GM06990 (cell line): ENCODE results near the gene ADGRG7.

Experiments used
- DNase-seq: peaks from one replicate; pipeline ENCODE4 v3.0.0-alpha.2; 2011; ENCODE audit not compliant: insufficient read length; ENCODE audit errors: extremely low read depth
- H3K27me3 ChIP-seq: replicated peaks from 2 replicates; pipeline ENCODE4 v1.6.0; 2011; ENCODE audit warnings: low read length; ENCODE audit not compliant: control insufficient read depth, insufficient read depth
- H3K36me3 ChIP-seq: 2 replicates; pipeline ENCODE4 v1.5.1; 2011; ENCODE audit warnings: low read length; ENCODE audit not compliant: control insufficient read depth, insufficient read depth
- H3K4me3 ChIP-seq: replicated peaks from 2 replicates; pipeline ENCODE4 v1.5.1; 2011; ENCODE audit warnings: low read depth, mild to moderate bottlenecking, control low read depth, low read length
- CTCF ChIP-seq: IDR thresholded peaks from 2 replicates; pipeline ENCODE4 v1.5.1; 2011; ENCODE audit warnings: low read length, control low read depth, mild to moderate bottlenecking, inconsistent platforms; ENCODE audit not compliant: insufficient read depth, poor library complexity, severe bottlenecking

ADGRG7 gene

DNA sequence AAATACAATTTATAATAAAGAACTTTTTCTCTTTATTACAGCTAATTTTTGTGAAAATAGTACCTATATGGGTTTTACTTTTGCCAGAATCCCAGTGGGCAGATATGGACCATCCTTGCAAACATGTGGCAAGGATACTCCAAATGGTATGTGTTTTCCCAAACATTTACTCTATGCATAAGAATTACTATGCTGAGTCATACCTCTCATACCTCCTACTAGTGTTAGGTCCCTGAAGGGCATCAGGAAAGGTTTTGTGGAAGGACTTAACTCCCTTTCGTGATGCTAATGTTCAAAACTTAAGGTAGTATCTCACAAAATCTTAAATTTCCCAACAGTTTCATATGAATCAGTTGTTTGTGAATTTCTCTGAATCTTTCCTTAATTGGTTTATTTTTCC lies 21.3 kb downstream of the ADGRG7 start:
- Histone ChIP-seq H3K36me3 (no peaks in the 10 kb centered on the region), H3K4me3 (no peak overlapping the region), H3K27me3 (no peaks in the 10 kb centered on the region)
- TF ChIP-seq CTCF: no peak
- DNase-seq: no peak

GRCh38 chr3:100631236-100631635 lies 21.8 kb downstream of the ADGRG7 start:
- TF ChIP-seq CTCF: no peak
- no peaks in the 10 kb centered on the region for H3K27me3 ChIP-seq
- no peak for DNase-seq

GRCh38 chr3:100634493-100635272 lies 25.3 kb downstream of the ADGRG7 start:
- Histone ChIP-seq H3K4me3 (no peak overlapping the region), H3K36me3 (no peaks in the 10 kb centered on the region), H3K27me3 (no peaks in the 10 kb centered on the region)
- peak; percentile 6 for DNase-seq
- peak; percentile 38 for TF ChIP-seq CTCF

More at GRCh38 chr3:100631236-100631635, 21.8 kb downstream of the ADGRG7 start:
- H3K4me3 ChIP-seq: no peak overlapping the region
- no peaks in the 10 kb centered on the region for H3K36me3 ChIP-seq

- H3K36me3 ChIP-seq: no peaks in the 10 kb centered on the region
- H3K4me3 ChIP-seq: no peak overlapping the region
- H3K27me3 ChIP-seq: no peaks in the 10 kb centered on the region
- no peak for TF ChIP-seq CTCF
- DNase-seq: no peak
Measured at GRCh38 chr3:100635273-100635701, 25.9 kb downstream of the ADGRG7 start.

- DNase-seq: no peak
Measured at GRCh38 chr3:100637197-100637631, 27.8 kb downstream of the ADGRG7 start.

More at GRCh38 chr3:100637197-100637631, 27.8 kb downstream of the ADGRG7 start:
- H3K4me3 ChIP-seq: no peak overlapping the region
- no peak for TF ChIP-seq CTCF
- H3K27me3 ChIP-seq: no peaks in the 10 kb centered on the region
- no peaks in the 10 kb centered on the region for H3K36me3 ChIP-seq
